PFSK-1 (cell line): ENCODE data around the gene TCF12.

Experiments used
- POLR2AphosphoS5 ChIP-seq: IDR thresholded peaks from 2 replicates; pipeline ENCODE4 v1.6.1; 2012; ENCODE audit warnings: low read depth, mild to moderate bottlenecking, control low read depth, low read length, moderate library complexity
- SIN3A ChIP-seq: IDR thresholded peaks from 2 replicates; pipeline ENCODE4 v1.6.1; 2012; ENCODE audit warnings: mild to moderate bottlenecking, low read length, moderate library complexity, borderline replicate concordance; ENCODE audit not compliant: insufficient read depth
- TAF1 ChIP-seq: IDR thresholded peaks from 2 replicates; pipeline ENCODE4 v1.6.1; 2012; ENCODE audit warnings: low read length, control low read depth, borderline replicate concordance; ENCODE audit not compliant: insufficient read depth

DNA sequence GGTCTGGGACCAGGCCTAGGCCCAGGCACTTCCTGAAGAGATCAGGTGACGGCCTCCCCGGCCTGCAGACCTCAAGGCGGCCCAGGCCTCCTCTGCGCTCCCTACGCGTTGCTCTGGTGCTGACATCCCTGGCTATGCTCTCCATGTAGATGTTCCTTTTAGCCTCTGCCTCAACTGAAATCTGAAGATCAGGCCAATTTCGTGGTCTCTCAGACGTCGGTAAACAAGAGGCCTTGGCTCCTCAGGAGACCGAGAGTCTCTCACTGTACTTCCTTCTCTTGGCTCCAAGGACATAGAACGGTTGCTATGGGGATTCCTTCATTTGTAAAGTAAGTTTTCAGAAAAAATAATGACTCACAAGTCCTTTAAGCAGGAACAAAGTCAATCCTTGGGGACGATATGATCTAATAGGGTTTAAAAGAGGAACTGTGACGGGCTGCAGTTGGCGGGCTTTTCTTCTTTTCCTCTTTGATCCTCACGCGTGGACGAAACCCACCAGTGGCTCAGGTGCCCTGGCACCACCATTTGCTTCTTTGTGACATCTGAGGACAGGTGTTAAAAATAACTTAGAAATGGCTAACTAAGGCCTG lies 402.3 kb downstream of the TCF12 start:
- TF ChIP-seq POLR2AphosphoS5: no peak
- no peak for TF ChIP-seq SIN3A
- no peak for TF ChIP-seq TAF1
